ENCODE measurements around the gene AMBRA1.

AMBRA1 gene

DNA sequence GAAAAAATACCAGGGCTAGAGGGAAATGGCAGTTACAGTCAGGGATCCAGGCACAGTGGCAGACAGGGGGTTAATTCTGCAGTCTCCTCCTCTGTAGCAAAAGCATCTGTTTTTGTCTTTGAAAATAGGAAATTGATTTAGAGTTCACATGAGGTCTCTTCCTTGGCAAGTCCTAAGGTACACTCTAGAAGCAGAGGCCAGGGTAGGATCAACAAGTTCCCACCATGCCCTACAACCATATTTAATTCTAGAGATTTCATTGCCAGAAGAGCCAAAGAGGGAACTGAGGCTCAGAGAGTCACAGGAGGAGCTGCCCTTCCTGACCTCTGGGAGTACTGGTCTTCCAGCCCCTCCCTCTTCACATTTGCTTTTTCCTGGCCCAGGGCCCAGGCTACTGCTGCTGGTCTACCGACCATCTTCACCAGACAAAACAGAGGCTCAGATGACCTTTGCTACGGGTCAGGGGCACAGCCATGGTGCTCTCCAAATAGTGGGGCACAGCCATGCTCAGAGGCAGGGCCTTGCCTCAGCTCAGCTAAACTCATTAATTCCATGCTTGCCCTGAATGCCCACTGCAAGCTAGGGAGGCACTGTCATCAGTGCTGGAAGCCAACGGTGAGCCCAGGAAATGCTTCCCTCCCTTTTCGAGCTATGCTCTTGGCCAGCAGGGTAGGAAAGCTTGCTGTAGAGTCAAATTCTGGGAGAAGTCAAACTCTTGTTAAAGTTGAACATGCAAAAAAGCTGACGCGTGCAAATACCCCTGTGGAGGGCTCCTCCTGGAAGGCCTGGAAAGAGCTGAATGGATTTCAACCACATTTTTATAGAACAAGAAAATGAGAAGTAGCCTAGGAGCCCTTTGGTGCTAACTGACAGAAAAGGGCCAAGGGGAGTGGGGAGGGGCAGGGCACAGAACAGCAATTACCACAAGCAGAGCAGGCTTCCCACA lies 190.6 kb downstream of the AMBRA1 start:
- H3K27ac ChIP-seq, result no peak overlapping the region
- no peak for TF ChIP-seq ZFX (IDR thresholded peaks at IDR 0.05)
- TF ChIP-seq, protein P1, sequence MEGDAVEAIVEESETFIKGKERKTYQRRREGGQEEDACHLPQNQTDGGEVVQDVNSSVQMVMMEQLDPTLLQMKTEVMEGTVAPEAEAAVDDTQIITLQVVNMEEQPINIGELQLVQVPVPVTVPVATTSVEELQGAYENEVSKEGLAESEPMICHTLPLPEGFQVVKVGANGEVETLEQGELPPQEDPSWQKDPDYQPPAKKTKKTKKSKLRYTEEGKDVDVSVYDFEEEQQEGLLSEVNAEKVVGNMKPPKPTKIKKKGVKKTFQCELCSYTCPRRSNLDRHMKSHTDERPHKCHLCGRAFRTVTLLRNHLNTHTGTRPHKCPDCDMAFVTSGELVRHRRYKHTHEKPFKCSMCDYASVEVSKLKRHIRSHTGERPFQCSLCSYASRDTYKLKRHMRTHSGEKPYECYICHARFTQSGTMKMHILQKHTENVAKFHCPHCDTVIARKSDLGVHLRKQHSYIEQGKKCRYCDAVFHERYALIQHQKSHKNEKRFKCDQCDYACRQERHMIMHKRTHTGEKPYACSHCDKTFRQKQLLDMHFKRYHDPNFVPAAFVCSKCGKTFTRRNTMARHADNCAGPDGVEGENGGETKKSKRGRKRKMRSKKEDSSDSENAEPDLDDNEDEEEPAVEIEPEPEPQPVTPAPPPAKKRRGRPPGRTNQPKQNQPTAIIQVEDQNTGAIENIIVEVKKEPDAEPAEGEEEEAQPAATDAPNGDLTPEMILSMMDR (conservative IDR thresholded peaks at IDR 0.05), result no peak

DNA sequence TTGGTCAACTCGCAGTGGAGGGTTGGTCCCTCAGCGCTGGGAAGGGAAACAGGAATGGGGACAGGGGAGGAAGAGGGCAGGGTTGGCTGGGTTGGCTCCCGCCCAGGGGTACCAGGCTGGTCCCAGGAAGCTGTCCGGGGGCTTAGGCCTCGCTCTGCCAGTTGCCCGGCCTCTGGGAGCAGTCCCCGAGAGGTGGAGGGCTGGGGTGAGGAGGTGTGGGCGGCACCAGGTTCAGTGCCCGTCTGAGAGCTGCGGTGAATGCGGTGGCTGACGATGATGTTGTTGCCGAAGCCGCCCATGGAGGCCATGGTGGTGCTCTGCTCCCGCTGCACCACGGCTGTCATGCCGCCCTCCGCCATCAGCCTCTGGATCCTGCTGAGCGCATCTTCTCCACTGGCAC lies 196.3 kb downstream of the AMBRA1 start:
- no peak overlapping the region for H3K27ac ChIP-seq
- TF ChIP-seq, protein P1 (conservative IDR thresholded peaks at IDR 0.05), result no peak
- no peak for TF ChIP-seq ZFX (IDR thresholded peaks at IDR 0.05)

- no peak overlapping the region for H3K27ac ChIP-seq
- TF ChIP-seq, protein P1 (conservative IDR thresholded peaks at IDR 0.05), result no peak
- TF ChIP-seq ZFX (IDR thresholded peaks at IDR 0.05), result no peak
Observed at GRCh38 chr11:46393759-46394158, 200.1 kb downstream of the AMBRA1 start.

GRCh38 chr11:46393231-46393616 lies 200.6 kb downstream of the AMBRA1 start:
- no peak for TF ChIP-seq ZFX (IDR thresholded peaks at IDR 0.05)
- TF ChIP-seq, protein P1 (conservative IDR thresholded peaks at IDR 0.05), result no peak

GRCh38 chr11:46392421-46393230 lies 201.2 kb downstream of the AMBRA1 start:
- no peak overlapping the region for H3K27ac ChIP-seq
- TF ChIP-seq, protein P1 (conservative IDR thresholded peaks at IDR 0.05), result no peak
- TF ChIP-seq ZFX (IDR thresholded peaks at IDR 0.05), result no peak

More at GRCh38 chr11:46393231-46393616, 200.6 kb downstream of the AMBRA1 start:
- no peak overlapping the region for H3K27ac ChIP-seq

DNA sequence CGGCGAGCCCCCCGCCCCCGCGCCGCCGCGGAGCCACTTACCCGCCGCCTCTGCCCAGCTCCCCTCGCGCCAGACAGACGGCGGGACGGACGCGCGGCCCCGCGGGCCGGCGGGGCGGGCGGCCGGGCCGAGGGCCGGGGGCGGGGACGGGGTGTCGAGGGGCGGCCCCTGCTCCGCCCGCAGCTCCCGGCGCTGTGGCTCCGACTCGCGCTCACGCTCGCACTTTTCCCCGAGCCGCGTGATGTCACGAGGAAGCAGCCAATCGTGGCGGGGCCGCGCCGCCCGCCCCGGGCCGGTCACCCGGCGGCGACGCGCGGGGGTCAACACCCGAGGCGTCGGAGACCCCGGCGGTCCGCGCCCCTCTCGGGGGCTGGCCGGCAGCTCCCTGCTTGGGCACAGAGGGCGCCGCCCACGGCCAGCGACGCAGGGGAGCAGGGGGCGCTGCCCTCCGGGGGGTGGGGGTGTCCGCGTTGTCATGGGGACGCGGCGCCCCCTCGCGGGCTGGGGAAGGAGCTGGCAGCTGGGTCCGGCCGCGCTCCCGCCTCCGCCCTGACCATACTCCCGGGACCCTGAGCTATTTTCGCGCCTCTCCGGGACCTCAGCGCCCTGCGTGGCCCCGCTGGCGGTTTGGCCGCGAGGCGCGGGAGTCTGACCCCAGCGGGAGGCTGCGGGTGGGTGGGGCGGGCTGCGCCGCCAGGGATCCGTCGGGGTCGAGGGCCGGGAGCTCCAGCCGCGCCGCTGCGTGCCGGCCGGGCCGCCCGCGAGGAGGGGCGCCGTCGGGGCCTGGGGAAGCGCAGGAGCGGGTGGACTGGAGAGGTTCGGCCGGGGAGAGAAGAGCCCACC lies 202.0 kb downstream of the AMBRA1 start, which contains the start of gene CHRM4:
CHRM4 (minus strand) TSS at position 199 of the 843 bp plus-strand sequence. CDS start 5,219 bp downstream, outside the sequence.
- H3K27ac ChIP-seq, result no peak within 1 kb of the TSS
- TF ChIP-seq ZFX (IDR thresholded peaks at IDR 0.05), result no peak
- TF ChIP-seq, protein P1 (conservative IDR thresholded peaks at IDR 0.05), result peak; percentile 73

Data from C4-2B (cell line).